Neuronal stem cell (in vitro differentiated cells): Measurements from ENCODE around the gene SAV1.
"Not testable (repeated sequence)": the region's sequence is repeated elsewhere in the genome, so short reads cannot be mapped to it uniquely, and the experiment has no call there.

Experiments
- DNase-seq: peaks from one replicate; pipeline ENCODE4 v3.0.0-alpha.2; 2013; ENCODE audit warnings: low spot score
- H2AFZ ChIP-seq: one replicate; pipeline ENCODE4 v1.6.1; 2013; ENCODE audit warnings: mild to moderate bottlenecking, low read length, inconsistent platforms
- H2AK5ac ChIP-seq: 2 replicates; pipeline ENCODE4 v1.6.1; 2013; ENCODE audit warnings: low read depth, mild to moderate bottlenecking, inconsistent platforms, low read length, moderate library complexity, mixed read lengths
- H2BK120ac ChIP-seq: 2 replicates; pipeline ENCODE4 v1.6.1; 2013; ENCODE audit warnings: low read depth, mild to moderate bottlenecking, inconsistent platforms, low read length, moderate library complexity, mixed read lengths
- H2BK12ac ChIP-seq: one replicate; pipeline ENCODE4 v1.6.1; 2013; ENCODE audit warnings: low read length, inconsistent platforms
- H2BK15ac ChIP-seq: 2 replicates; pipeline ENCODE4 v1.6.1; 2013; ENCODE audit warnings: mild to moderate bottlenecking, low read length, inconsistent platforms, mixed read lengths
- H2BK5ac ChIP-seq: one replicate; pipeline ENCODE4 v1.6.1; 2013; ENCODE audit warnings: inconsistent platforms, mild to moderate bottlenecking, low read length, moderate library complexity
- H3K14ac ChIP-seq: one replicate; pipeline ENCODE4 v1.6.1; 2013; ENCODE audit warnings: low read length, inconsistent platforms
- H3K18ac ChIP-seq: 2 replicates; pipeline ENCODE4 v1.6.1; 2013; ENCODE audit warnings: low read length, inconsistent platforms
- H3K23ac ChIP-seq: 2 replicates; pipeline ENCODE4 v1.6.1; 2013; ENCODE audit warnings: low read depth, mild to moderate bottlenecking, mixed read lengths, low read length, inconsistent platforms; ENCODE audit not compliant: poor library complexity
- H3K27ac ChIP-seq: replicated peaks from 3 replicates; pipeline ENCODE4 v1.5.1; 2013; ENCODE audit warnings: low read length, inconsistent platforms
- H3K27me3 ChIP-seq, 3 experiments: 2 replicates each; pipeline ENCODE4 v1.6.1; 2013; ENCODE audit warnings: low read length in 3 of 3, mild to moderate bottlenecking in 2 of 3, inconsistent platforms in 1 of 3, low read depth in 1 of 3, mixed read lengths in 1 of 3, moderate library complexity in 1 of 3; ENCODE audit not compliant: control insufficient read depth in 3 of 3, insufficient read depth in 3 of 3
- H3K36me3 ChIP-seq, 2 donors: replicated peaks in 1 of 2; 2 replicates each; pipeline ENCODE4 v1.6.1; 2013; ENCODE audit warnings: low read length in 2 of 2; ENCODE audit not compliant: control insufficient read depth in 2 of 2, insufficient read depth in 2 of 2
- H3K4ac ChIP-seq: 2 replicates; pipeline ENCODE4 v1.6.1; 2013; ENCODE audit warnings: inconsistent platforms, mild to moderate bottlenecking, low read length, moderate library complexity
- H3K4me1 ChIP-seq, 2 donors: 1 replicate in 1 of 2; 2 replicates in 1 of 2; pipeline ENCODE4 v1.6.1; 2013; ENCODE audit warnings: low read length in 2 of 2, low read depth in 1 of 2; ENCODE audit not compliant: control insufficient read depth in 2 of 2, insufficient read depth in 1 of 2
- H3K4me2 ChIP-seq: one replicate; pipeline ENCODE4 v1.6.1; 2013; ENCODE audit warnings: mild to moderate bottlenecking, low read length, inconsistent platforms; ENCODE audit not compliant: insufficient read depth, poor library complexity, severe bottlenecking
- H3K4me3 ChIP-seq, 2 donors: 2 replicates each; pipeline ENCODE4 v1.5.1; 2013; ENCODE audit warnings: low read length in 2 of 2, mild to moderate bottlenecking in 2 of 2, inconsistent platforms in 1 of 2, moderate library complexity in 1 of 2
- H3K79me1 ChIP-seq: one replicate; pipeline ENCODE4 v1.6.1; 2013; ENCODE audit warnings: low read depth, mild to moderate bottlenecking, inconsistent platforms, low read length, moderate library complexity
- H3K9ac ChIP-seq: one replicate; pipeline ENCODE4 v1.6.1; 2013; ENCODE audit warnings: mild to moderate bottlenecking, low read depth, low read length, inconsistent platforms; ENCODE audit not compliant: poor library complexity
- H3K9me3 ChIP-seq, 2 donors: replicated peaks in 1 of 2; 2 replicates each; pipeline versions ENCODE3 to v1.6.1; 2013; ENCODE audit warnings: low read length in 2 of 2, mild to moderate bottlenecking in 2 of 2, inconsistent platforms in 1 of 2, low read depth in 1 of 2, mixed read lengths in 1 of 2, moderate library complexity in 1 of 2; ENCODE audit not compliant: control insufficient read depth in 2 of 2, insufficient read depth in 1 of 2
- H4K8ac ChIP-seq: one replicate; pipeline ENCODE4 v1.6.1; 2013; ENCODE audit warnings: low read depth, mild to moderate bottlenecking, inconsistent platforms, low read length, moderate library complexity
- H4K91ac ChIP-seq: one replicate; pipeline ENCODE4 v1.6.1; 2013; ENCODE audit warnings: low read length, low read depth, mild to moderate bottlenecking, inconsistent platforms; ENCODE audit not compliant: poor library complexity
- WGBS, 2 donors: extraction: QIAGEN DNeasy Blood & Tissue Kit; methylation state at CpG; one replicate each; pipeline ENCODE4 v1.1.7; 2013; ENCODE audit warnings: missing lambda C conversion rate in 2 of 2, mixed read lengths in 1 of 2; ENCODE audit not compliant: insufficient read length in 2 of 2, insufficient replicate concordance in 1 of 2; ENCODE audit errors: extremely low coverage in 2 of 2; 5-methylcytosine and 5-hydroxymethylcytosine counted together

SAV1 gene

DNA sequence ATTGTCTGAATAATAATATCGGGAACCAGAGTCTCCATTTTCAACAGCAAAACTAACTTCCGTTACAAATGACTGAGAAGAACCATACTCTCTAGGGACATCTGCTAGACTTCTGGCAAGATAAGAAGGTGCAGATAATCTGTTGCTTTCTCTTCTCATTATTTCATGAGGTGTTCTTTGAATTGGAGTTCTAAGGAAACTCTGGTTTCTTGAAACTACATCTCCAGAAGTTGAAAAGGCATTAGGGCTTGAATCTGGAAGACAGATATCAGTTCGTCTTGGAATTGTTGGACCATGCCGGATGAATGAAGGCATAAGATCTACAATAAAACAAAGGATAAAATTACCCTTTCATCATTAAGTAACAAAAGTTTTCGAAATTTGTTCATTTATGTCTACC lies 2.8 kb downstream of the SAV1 start:
- H3K4me2 ChIP-seq, H4K91ac ChIP-seq, H3K9me3 ChIP-seq, DNase-seq, H2BK5ac ChIP-seq, H3K14ac ChIP-seq, H2BK15ac ChIP-seq, H2BK12ac ChIP-seq, H3K18ac ChIP-seq, H3K4me3 ChIP-seq, H2AFZ ChIP-seq, H3K79me1 ChIP-seq, H3K23ac ChIP-seq, H2AK5ac ChIP-seq, H2BK120ac ChIP-seq, H4K8ac ChIP-seq, H3K4ac ChIP-seq, H3K27me3 ChIP-seq, H3K27ac ChIP-seq, H3K9ac ChIP-seq: not testable (repeated sequence)
- no CpG with 5 or more reads among the region's 5 CpGs for WGBS, 2 donors
- peaks cover 6 to 39% of the 10 kb centered on the region in 2 donors for H3K36me3 ChIP-seq
- H3K4me1 ChIP-seq, result peaks cover 7 to 15% of the 10 kb centered on the region in 2 donors

DNA sequence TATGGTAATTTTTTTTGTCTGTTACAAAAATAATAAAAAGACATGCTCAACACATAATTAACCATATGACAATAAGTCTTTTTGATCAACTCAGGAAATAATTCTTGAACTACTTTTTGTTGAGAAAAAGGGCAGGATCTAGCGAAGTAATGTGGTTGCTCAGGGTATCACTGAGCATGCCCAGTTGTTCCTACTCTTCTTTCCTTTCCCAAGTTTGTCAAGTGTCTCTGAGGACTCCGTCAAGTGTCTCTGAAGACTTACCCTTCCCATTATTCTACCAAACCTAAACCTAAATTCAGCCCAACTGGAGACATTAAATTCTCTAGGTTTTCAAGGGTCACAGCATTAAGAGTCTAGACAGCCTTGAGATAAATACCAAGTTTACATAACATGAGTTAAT lies 3.5 kb downstream of the SAV1 start:
- not testable (repeated sequence) for H4K8ac ChIP-seq, H4K91ac ChIP-seq, H2BK120ac ChIP-seq, H3K23ac ChIP-seq, H3K79me1 ChIP-seq, H2AFZ ChIP-seq, H2BK12ac ChIP-seq, H3K14ac ChIP-seq, DNase-seq, H3K27ac ChIP-seq, H3K18ac ChIP-seq, H2AK5ac ChIP-seq, H2BK15ac ChIP-seq, H3K4me3 ChIP-seq, H3K9ac ChIP-seq, H2BK5ac ChIP-seq, H3K27me3 ChIP-seq, H3K4me2 ChIP-seq, H3K4ac ChIP-seq, H3K4me1 ChIP-seq
- Histone ChIP-seq H3K36me3 (peaks cover 6 to 44% of the 10 kb centered on the region in 2 donors), H3K9me3 (peaks cover 0 to 12% of the 10 kb centered on the region in 2 donors)
- no CpG with 5 or more reads among the region's 2 CpGs for WGBS, 2 donors

- Histone ChIP-seq H3K23ac (no peak overlapping the region), H4K91ac (no peak overlapping the region), H3K18ac (no peak overlapping the region), H3K9ac (no peak overlapping the region), H3K4me1 (peaks cover 0 to 7% of the 10 kb centered on the region in 2 donors), H4K8ac (no peak overlapping the region), H3K9me3 (peaks cover 0 to 14% of the 10 kb centered on the region in 2 donors), H2BK120ac (no peak overlapping the region), H3K27ac (no peak overlapping the region), H2AK5ac (no peak overlapping the region), H2BK5ac (no peak overlapping the region), H3K4me2 (no peak overlapping the region), H3K4ac (no peak overlapping the region), H3K79me1 (peaks cover 1% of the 10 kb centered on the region), H2AFZ (no peak overlapping the region), H2BK15ac (no peak overlapping the region), H3K14ac (no peak overlapping the region), H2BK12ac (no peak overlapping the region), H3K27me3 (no peaks in the 10 kb centered on the region), H3K36me3 (peaks cover 4 to 39% of the 10 kb centered on the region in 2 donors), H3K4me3 (no peak overlapping the region)
- no peak for DNase-seq
- WGBS, 2 donors, result no CpG with 5 or more reads among the region's 6 CpGs
These were observed 8.7 kb downstream of the SAV1 start for GRCh38 chr14:50659327-50659974.

- no peak overlapping the region for H3K9ac ChIP-seq
- peaks cover 0 to 7% of the 10 kb centered on the region in 2 donors for H3K4me1 ChIP-seq
- no peak overlapping the region for H2BK12ac ChIP-seq
- H3K4ac ChIP-seq, result no peak overlapping the region
- H3K27me3 ChIP-seq, result no peaks in the 10 kb centered on the region
- H2BK5ac ChIP-seq, result no peak overlapping the region
- no peak overlapping the region for H3K23ac ChIP-seq
- no peak overlapping the region for H4K8ac ChIP-seq
- H2BK120ac ChIP-seq, result no peak overlapping the region
- peaks cover 0 to 14% of the 10 kb centered on the region in 2 donors for H3K9me3 ChIP-seq
- no peak for DNase-seq
- H2AFZ ChIP-seq, result no peak overlapping the region
- no peak overlapping the region for H2BK15ac ChIP-seq
- no peak overlapping the region for H3K14ac ChIP-seq
- no peak overlapping the region for H3K4me2 ChIP-seq
- no peak overlapping the region for H2AK5ac ChIP-seq
- H3K27ac ChIP-seq, result no peak overlapping the region
- peaks cover 1% of the 10 kb centered on the region for H3K79me1 ChIP-seq
- no peak overlapping the region for H3K18ac ChIP-seq
- H3K4me3 ChIP-seq, result no peak overlapping the region
- H4K91ac ChIP-seq, result no peak overlapping the region
- WGBS, 2 donors, result no CpG with 5 or more reads among the region's 6 CpGs
- peaks cover 4 to 28% of the 10 kb centered on the region in 2 donors for H3K36me3 ChIP-seq
These were observed 9.9 kb downstream of the SAV1 start for GRCh38 chr14:50658203-50658602.
